OCI-LY1 (cell line): ENCODE data around the gene BPIFB4.

Experiments used
- CTCF ChIP-seq: fragments of 200-600 bp; sonication (generic), shearing (Covaris generic); IDR thresholded peaks from 2 replicates; pipeline ENCODE4 v1.5.1; 2017; ENCODE audit warnings: mild to moderate bottlenecking, antibody characterized with exemption, low read length, moderate library complexity, mixed read lengths
- EZH2 ChIP-seq: fragments of 200-600 bp; sonication (generic), shearing (Covaris generic); IDR thresholded peaks from 2 replicates; pipeline ENCODE4 v1.8.0; 2017; ENCODE audit warnings: borderline replicate concordance, mixed run types, mild to moderate bottlenecking, antibody characterized with exemption, low read length, moderate library complexity, mixed read lengths

- no peak for TF ChIP-seq CTCF
- TF ChIP-seq EZH2, result no peak
These were observed 53.3 kb downstream of the BPIFB4 start for GRCh38 chr20:33132513-33133372.
